ENCODE results near the gene EBNA1BP2.
A peak's percentile ranks its signal among the peaks of the same experiment; 100 is the strongest.
"Not testable (repeated sequence)": the region's sequence is repeated elsewhere in the genome, so short reads cannot be mapped to it uniquely, and the experiment has no call there.

Gene EBNA1BP2

GRCh38 chr1:43171876-43172526 is at the start of gene EBNA1BP2, which contains the start of gene CFAP57:
Gene EBNA1BP2, minus strand, starts transcription at chr1:43172290. Its CDS starts 172 bp downstream, at chr1:43172118.
Gene CFAP57, plus strand, starts transcription at chr1:43172330. Its CDS starts 424 bp downstream, at chr1:43172754.
- peak; percentile 85 for DNase-seq (ENCODE audit: low read depth)

DNA sequence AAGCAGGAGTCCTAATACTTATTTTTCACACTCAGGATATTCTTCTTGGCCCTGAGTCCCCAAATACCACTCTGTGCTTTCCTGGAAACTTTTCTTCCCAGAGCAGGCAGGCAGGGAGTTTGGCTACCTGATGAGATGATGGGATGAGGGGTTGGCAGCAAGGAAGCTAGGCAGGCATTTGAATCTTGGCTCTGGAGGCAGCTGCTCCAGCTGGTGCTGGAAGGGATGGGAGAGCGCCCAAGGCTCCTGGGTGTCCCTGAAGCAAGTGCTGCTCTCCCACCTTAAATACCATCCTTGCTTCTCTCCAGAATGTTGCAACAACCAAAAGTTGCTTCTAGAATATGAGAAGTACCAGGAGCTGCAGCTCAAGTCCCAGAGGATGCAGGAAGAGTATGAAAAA is 49.7 kb upstream of the EBNA1BP2 start:
- DNase-seq (ENCODE audit: low read depth): no peak

DNA sequence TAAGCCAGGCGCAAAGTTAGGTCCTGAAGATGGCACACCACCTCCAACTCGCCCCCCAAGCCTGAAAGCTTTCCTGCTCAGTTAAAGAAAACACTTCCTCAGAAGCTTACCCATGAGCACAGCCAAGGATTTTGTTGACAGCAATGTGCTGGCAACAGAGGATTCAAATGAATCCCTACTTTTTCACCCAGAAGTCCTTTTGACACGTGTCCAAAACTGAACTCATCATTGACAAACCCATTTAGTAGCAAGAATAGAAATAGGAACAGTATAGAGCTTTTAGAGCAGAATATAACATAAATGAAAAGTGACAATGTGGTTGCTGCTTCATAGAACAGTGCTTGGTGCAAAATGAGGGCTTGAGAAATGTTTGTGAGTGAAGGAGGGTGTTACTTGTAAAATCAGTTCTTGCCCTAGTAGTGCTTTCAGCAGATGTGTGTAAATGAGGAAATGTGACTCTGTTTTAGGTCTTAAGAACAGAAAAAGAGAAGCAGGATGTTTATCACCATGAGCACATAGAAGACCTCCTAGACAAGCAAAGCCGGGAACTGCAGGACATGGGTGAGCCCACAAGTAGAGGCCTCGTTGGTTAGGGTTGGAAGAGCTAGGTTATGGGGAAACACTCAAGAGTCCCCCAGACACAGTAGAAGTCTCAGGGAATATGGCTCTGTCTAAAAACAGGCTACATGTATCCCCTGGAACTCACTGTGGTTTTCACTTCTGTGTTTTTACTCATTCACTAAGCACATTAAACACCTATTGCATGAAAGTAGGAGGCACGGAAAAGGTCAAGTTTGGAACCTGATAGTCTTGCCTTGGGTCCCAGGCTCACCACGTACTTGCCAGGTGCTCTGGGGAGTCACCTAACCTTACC is 49.1 kb upstream of the EBNA1BP2 start:
- no peak for DNase-seq (ENCODE audit: low read depth)

GRCh38 chr1:43217747-43218146 is 45.7 kb upstream of the EBNA1BP2 start:
- DNase-seq (ENCODE audit: low read depth): no peak

DNA sequence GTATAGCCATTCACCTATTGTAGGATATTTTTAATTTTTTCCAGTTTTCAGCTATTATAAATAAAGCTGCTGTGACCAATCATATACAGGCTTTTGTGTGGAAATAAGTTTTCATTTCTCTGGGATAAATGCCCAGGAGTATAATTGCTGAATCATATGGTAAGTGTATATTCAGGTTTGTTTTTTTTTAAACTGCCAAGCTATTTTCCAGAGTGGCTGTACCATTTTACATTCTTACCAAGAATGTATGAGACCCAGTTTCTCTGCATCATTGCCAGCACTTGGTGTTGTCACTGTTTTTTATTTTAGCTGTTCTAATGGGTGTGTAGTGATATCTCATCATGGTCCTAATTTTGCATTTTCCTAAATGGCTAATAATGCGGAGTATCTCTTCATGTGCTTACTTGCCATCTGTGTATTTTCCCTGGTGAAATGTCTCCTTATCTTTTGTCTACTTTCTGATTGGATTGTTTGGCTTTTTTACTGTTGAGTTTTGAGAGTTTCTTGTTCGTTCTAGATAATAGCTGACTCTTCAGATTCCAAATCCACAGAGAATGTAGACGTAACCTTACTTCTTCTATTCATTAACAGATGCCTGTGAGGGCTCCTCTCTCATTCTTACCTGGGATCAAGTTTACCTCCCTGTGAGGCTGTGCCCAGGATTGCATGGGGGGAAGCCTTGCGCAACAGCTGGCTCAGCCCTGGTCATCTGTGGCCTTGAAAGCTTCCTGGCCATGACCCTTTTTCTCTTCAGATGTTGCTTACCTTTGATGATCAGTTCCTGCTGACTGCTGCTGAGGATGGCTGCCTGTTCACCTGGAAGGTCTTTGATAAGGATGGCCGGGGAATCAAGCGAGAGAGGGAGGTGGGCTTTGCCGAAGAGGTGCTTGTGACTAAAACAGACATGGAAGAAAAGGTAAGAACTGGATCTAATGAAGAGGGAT is 42.7 kb upstream of the EBNA1BP2 start:
- no peak for DNase-seq (ENCODE audit: low read depth)

GRCh38 chr1:43208277-43208676 is 36.2 kb upstream of the EBNA1BP2 start:
- DNase-seq (ENCODE audit: low read depth): not testable (repeated sequence)

DNA sequence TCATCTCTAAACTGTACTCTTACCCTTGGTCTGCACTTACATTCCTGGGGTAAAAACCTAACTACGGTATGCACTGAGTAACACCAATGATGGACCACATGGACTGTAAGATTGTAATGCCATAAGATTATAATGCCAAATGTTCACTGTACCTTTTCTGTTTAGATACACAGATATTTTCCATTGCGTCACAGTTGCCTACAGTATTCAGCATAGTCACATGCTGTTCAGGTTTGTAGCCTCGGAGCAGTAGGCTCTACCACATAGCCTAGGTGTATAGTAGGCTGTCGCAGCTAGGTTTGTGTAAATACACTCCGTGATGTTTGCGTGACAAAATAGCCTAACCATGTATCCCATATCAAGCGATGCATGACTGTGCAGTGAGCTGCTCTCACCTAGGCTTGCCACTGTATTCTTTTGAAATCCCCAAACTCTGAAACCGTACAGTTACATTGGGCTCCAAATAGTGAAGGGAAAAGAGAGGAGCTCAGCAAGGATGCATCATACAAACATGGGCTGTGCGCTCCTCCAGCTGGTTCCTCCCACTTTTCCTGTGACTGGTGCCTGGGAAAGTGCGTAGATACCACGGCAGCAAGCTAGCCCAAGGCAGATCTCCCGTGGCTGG is 35.3 kb upstream of the EBNA1BP2 start:
- no peak for DNase-seq (ENCODE audit: low read depth)

DNA sequence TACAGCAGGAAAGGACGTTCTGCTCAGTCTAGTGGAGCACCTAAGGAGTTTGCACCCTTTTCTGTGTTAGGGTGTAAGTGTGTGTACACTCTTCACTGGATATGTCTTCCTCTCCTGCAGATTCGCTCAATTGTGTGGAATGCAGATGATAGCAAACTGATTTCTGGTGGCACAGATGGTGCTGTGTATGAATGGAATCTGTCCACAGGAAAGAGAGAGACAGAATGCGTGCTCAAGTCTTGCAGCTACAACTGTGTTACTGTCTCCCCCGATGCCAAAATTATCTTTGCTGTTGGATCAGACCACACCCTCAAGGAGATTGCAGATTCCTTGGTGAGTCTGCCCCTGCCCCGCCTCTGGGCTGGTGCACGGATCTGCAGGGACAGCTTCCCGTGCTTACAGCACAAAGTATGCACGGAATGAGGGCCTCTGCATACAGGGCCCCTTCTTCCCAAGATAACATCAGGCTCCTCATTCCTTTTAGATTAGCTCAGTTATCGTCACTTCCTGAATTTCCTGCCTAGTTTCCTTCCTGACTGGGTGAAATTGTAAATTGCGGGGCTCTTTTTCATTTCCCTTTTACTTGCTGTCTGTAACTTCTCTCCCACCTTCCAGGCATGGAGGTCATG is 34.6 kb upstream of the EBNA1BP2 start:
- peak; percentile 93 for DNase-seq (ENCODE audit: low read depth)

GRCh38 chr1:43205671-43206070 is 33.6 kb upstream of the EBNA1BP2 start:
- DNase-seq (ENCODE audit: low read depth): no peak

- DNase-seq (ENCODE audit: low read depth): no peak
These were observed 32.3 kb upstream of the EBNA1BP2 start for GRCh38 chr1:43204394-43204793.

DNA sequence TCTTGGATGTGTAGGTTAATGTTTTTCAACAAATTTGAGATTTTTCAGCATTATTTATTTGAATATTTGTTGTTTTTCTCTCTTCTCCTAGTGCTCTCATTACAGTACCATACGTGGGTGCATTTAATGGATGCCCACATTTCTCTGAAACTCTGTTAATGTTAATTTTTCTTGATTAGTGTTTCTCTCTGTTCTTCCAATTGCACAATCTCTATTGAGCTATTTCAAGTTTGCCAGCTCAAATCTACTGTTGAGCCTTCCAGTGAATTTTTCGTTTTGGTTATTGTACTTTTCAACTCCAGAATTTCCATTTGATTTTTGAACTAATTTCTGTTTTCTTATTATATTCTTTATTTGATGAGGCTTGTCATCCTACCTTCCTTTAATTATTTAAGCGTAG is 31.8 kb upstream of the EBNA1BP2 start:
- DNase-seq (ENCODE audit: low read depth): no peak

GRCh38 chr1:43199093-43199726 is 27.1 kb upstream of the EBNA1BP2 start:
- DNase-seq (ENCODE audit: low read depth): no peak

DNA sequence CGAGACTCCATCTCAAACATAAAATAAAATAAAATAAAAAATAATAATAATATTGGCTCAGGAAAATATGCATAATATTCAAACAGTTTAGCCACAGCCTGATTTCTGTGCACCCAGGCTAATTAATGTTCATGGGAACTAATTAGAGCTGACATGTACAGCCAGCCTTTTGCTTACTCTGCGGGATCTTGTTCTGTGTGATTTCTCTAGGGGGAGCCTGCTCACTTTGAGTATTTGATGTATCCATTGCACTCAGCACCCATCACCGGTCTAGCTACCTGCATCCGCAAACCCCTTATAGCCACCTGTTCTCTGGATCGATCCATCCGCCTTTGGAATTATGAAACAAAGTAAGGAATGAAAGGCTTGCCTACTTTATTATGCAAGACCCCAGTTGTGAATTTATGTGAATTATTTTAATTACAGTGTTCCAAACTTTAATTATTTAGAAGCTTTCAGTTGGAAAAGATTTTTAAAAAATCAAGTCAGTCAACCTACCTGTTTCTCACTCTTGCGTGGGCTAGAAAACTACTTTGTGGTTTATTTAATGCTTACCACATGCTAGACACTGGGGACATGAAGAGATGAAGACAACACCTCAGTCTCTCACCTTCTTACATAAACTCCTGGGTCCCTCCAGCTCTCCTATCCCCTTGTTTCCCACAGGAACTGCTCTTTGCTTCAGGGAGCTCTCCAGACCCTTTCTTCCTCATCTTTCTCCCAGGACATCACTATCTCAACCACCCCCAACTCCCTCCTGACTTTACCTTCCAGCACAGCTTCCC is 25.4 kb upstream of the EBNA1BP2 start:
- no peak for DNase-seq (ENCODE audit: low read depth)

GRCh38 chr1:43194509-43194908 is 22.4 kb upstream of the EBNA1BP2 start:
- DNase-seq (ENCODE audit: low read depth): no peak

GRCh38 chr1:43188106-43188505 is 16.0 kb upstream of the EBNA1BP2 start:
- no peak for DNase-seq (ENCODE audit: low read depth)

DNA sequence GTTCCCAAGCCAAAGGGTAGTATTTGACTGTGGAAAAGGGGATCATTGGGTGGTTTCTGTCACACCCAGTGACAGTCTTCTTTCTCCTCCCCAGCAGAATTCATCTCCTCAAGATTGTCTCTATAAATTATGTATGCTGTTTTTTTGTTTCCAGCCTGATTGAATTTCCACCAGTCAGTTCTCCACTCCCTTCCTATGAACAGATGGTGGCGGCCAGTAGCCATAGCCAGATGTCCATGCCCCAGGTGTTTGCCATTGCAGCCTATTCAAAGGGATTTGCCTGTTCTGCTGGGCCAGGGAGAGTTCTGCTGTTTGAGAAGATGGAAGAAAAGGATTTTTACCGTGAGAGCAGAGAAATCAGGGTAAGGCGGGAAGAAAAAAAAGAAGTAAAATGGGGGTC is 12.9 kb upstream of the EBNA1BP2 start:
- no peak for DNase-seq (ENCODE audit: low read depth)

GRCh38 chr1:43184388-43184787 is 12.3 kb upstream of the EBNA1BP2 start:
- no peak for DNase-seq (ENCODE audit: low read depth)

DNA sequence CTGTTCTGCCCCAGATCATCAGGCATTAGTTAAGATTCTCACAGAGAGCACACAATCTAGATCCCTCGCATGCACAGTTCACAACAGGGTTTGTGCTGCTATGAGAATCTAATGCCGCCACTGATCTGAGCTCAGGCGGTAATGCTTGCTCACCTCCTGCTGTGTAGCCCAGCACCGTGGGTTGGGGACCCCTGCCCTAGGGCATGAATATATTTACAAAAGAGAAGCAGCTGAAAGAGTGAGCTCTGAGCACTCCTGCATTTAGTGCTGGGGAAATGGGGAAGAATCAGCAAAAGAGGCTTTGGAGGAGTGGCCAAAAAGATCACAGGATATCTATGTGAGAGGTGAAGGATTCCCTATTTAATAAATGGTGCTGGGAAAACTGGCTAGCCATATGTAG is 5.6 kb upstream of the EBNA1BP2 start:
- no peak for DNase-seq (ENCODE audit: low read depth)

- DNase-seq (ENCODE audit: low read depth): no peak
These were observed 2.8 kb upstream of the EBNA1BP2 start for GRCh38 chr1:43174873-43175272.

- DNase-seq (ENCODE audit: low read depth): peak; percentile 72
These were observed 460 bp upstream of the EBNA1BP2 start for GRCh38 chr1:43172527-43172972.

All from GM04504 (cell line).